ENCODE measurements around the gene IFT172. TPM values are rescaled to one million over a fixed set of nuclear protein-coding genes. Genes with fewer than 3 reads are reported as not detected.

IFT172 gene
- total RNA-seq, 2 donors from 2014 or later, result 14.4 to 18.2 TPM

GRCh38 chr2:27453968-27454367, 35.6 kb downstream of the IFT172 start:
- Histone ChIP-seq H3K27ac (no peak overlapping the region), H3K4me3 (no peak overlapping the region), H3K9me3 (no peaks in the 10 kb centered on the region), H3K36me3 (peaks cover 87% of the 10 kb centered on the region), H3K27me3 (no peaks in the 10 kb centered on the region), H3K4me1 (no peaks in the 10 kb centered on the region)
- TF ChIP-seq, protein P1, sequence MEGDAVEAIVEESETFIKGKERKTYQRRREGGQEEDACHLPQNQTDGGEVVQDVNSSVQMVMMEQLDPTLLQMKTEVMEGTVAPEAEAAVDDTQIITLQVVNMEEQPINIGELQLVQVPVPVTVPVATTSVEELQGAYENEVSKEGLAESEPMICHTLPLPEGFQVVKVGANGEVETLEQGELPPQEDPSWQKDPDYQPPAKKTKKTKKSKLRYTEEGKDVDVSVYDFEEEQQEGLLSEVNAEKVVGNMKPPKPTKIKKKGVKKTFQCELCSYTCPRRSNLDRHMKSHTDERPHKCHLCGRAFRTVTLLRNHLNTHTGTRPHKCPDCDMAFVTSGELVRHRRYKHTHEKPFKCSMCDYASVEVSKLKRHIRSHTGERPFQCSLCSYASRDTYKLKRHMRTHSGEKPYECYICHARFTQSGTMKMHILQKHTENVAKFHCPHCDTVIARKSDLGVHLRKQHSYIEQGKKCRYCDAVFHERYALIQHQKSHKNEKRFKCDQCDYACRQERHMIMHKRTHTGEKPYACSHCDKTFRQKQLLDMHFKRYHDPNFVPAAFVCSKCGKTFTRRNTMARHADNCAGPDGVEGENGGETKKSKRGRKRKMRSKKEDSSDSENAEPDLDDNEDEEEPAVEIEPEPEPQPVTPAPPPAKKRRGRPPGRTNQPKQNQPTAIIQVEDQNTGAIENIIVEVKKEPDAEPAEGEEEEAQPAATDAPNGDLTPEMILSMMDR (IDR thresholded peaks at IDR 0.05), result no peak
- no peak for DNase-seq (ENCODE audit: low spot score)

DNA sequence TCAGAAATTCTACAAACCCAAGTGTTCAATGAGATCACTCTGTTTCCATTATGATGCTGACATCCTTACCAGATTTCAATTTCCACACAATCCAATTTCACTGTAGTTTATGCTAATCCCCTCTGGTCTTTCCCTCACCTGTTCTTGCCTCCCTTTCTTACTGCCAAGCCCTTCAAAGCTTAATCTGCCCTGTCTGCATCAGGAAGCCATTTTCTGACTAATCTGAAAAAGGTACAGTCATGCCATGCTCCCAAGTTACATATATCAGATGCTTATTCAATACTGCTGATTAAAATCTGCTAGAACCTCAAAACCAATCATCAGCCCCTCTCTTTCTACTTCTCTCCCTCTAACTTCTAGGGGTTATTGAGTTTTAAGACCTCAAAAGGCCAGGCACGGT, 38.4 kb downstream of the IFT172 start:
- DNase-seq (ENCODE audit: low spot score), result no peak
- Histone ChIP-seq H3K36me3 (peaks cover 76% of the 10 kb centered on the region), H3K4me3 (no peak overlapping the region), H3K27me3 (no peaks in the 10 kb centered on the region), H3K9me3 (no peaks in the 10 kb centered on the region), H3K27ac (no peak overlapping the region), H3K4me1 (no peaks in the 10 kb centered on the region)
- TF ChIP-seq, protein P1 (IDR thresholded peaks at IDR 0.05), result no peak

- no peak overlapping the region for H3K27ac ChIP-seq
- H3K36me3 ChIP-seq, result peaks cover 49% of the 10 kb centered on the region
- H3K4me1 ChIP-seq, result no peaks in the 10 kb centered on the region
- TF ChIP-seq, protein P1 (IDR thresholded peaks at IDR 0.05), result no peak
- H3K4me3 ChIP-seq, result no peak overlapping the region
- H3K27me3 ChIP-seq, result no peaks in the 10 kb centered on the region
- no peak for DNase-seq (ENCODE audit: low spot score)
- H3K9me3 ChIP-seq, result no peaks in the 10 kb centered on the region
These were observed 41.2 kb downstream of the IFT172 start for GRCh38 chr2:27448381-27448780.

DNA sequence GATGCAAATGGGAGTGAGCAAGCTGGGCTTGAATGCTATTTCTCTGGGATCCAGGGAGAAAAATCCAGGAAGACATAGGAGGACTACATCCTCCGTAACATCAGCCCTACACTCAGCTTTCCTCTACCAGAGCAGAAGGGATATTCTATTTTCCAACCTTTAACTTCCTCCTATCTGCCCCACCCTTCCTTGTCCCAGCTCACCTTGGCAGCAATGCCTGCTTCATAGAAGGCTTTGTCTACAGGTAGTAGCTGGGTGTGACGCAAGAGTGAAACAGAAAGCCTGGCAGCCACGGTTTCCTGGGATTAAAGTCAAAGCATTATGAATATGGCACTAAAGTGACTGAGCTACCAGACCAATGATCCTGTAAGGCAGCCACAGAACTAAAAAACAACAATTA, 43.5 kb downstream of the IFT172 start:
- H3K4me1 ChIP-seq, result peaks cover 0 to 9% of the 10 kb centered on the region in 2 donors
- H3K4me3 ChIP-seq, result no peak overlapping the region
- H3K36me3 ChIP-seq, result peaks cover 45% of the 10 kb centered on the region
- no peak overlapping the region for H3K27ac ChIP-seq
- H3K9me3 ChIP-seq, result no peaks in the 10 kb centered on the region
- TF ChIP-seq, protein P1 (IDR thresholded peaks at IDR 0.05), result no peak
- DNase-seq (ENCODE audit: low spot score), result no peak
- H3K27me3 ChIP-seq, result no peaks in the 10 kb centered on the region

- Histone ChIP-seq H3K9me3 (no peaks in the 10 kb centered on the region), H3K36me3 (peaks cover 49% of the 10 kb centered on the region), H3K27ac (no peak overlapping the region), H3K4me3 (no peak overlapping the region), H3K27me3 (no peaks in the 10 kb centered on the region), H3K4me1 (peaks cover 0 to 9% of the 10 kb centered on the region in 2 donors)
- no peak for DNase-seq (ENCODE audit: low spot score)
- TF ChIP-seq, protein P1 (IDR thresholded peaks at IDR 0.05), result no peak
These were observed 43.9 kb downstream of the IFT172 start for GRCh38 chr2:27445615-27446014.

DNA sequence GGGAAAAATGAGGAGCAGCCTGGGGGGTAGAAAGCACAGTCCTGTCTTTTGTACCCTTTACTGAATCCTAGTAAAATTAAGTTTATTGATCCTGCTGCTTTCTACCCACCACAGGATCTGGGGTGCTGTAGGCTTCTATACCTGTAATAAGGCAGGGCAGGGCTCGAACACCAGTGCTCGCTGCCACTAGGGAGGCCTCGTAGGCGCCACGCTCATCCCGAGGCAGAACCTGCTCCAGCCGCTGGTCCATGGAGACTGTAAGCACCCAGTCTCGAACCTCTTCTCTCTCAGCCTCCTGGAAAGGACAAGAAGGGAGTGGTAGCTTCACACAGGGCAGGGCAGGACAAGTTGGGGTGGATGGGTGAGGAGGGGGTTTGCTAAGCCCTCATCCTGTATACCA, 44.4 kb downstream of the IFT172 start:
- H3K4me3 ChIP-seq, result no peak overlapping the region

More for the DNA sequence above, 44.4 kb downstream of the IFT172 start:
- peaks cover 49% of the 10 kb centered on the region for H3K36me3 ChIP-seq
- no peak overlapping the region for H3K27ac ChIP-seq
- TF ChIP-seq, protein P1 (IDR thresholded peaks at IDR 0.05), result no peak
- no peaks in the 10 kb centered on the region for H3K9me3 ChIP-seq
- DNase-seq (ENCODE audit: low spot score), result no peak
- H3K4me1 ChIP-seq, result peaks cover 0 to 9% of the 10 kb centered on the region in 2 donors
- H3K27me3 ChIP-seq, result no peaks in the 10 kb centered on the region
